Stimulated activated CD4-positive, alpha-beta T cell treated with anti-CD3 and anti-CD28 coated beads, Interleukin-4, amount 100 ng/mL, for 1 hour (primary cell): ENCODE measurements around the gene HOXB5.

Experiments
- DNase-seq: peaks from one replicate; pipeline ENCODE4 v3.0.0-alpha.2; 2020

HOXB5 gene

GRCh38 chr17:48571826-48572417 lies 21.7 kb downstream of the HOXB5 start:
- DNase-seq, result no peak

- no peak for DNase-seq
Measured at GRCh38 chr17:48571024-48571818, 22.4 kb downstream of the HOXB5 start.

- no peak for DNase-seq
Measured at GRCh38 chr17:48570325-48571023, 23.1 kb downstream of the HOXB5 start.

- no peak for DNase-seq
Measured at GRCh38 chr17:48569674-48570324, 23.8 kb downstream of the HOXB5 start.

- DNase-seq, result no peak
Measured at GRCh38 chr17:48569240-48569582, 24.4 kb downstream of the HOXB5 start.

- DNase-seq, result no peak
Measured at GRCh38 chr17:48568499-48569239, 24.9 kb downstream of the HOXB5 start.

GRCh38 chr17:48567646-48568354 lies 25.8 kb downstream of the HOXB5 start:
- DNase-seq, result no peak

- DNase-seq, result no peak
Measured at GRCh38 chr17:48567209-48567608, 26.4 kb downstream of the HOXB5 start.

- DNase-seq, result no peak
Measured at GRCh38 chr17:48566717-48567116, 26.9 kb downstream of the HOXB5 start.

- DNase-seq, result no peak
Measured at GRCh38 chr17:48565925-48566710, 27.5 kb downstream of the HOXB5 start.

- DNase-seq, result no peak
Measured at GRCh38 chr17:48565022-48565554, 28.5 kb downstream of the HOXB5 start.

GRCh38 chr17:48564188-48565021 lies 29.2 kb downstream of the HOXB5 start:
- no peak for DNase-seq

GRCh38 chr17:48563867-48564187 lies 29.8 kb downstream of the HOXB5 start:
- no peak for DNase-seq

GRCh38 chr17:48563385-48563838 lies 30.2 kb downstream of the HOXB5 start:
- no peak for DNase-seq

GRCh38 chr17:48562934-48563333 lies 30.6 kb downstream of the HOXB5 start:
- DNase-seq, result no peak

- DNase-seq, result no peak
Measured at GRCh38 chr17:48561884-48562810, 31.4 kb downstream of the HOXB5 start.

- DNase-seq, result no peak
Measured at GRCh38 chr17:48559840-48560817, 33.5 kb downstream of the HOXB5 start.
